Raji (cell line): ENCODE measurements around the gene GLI2.

Experiments used
- POLR2A ChIP-seq: IDR thresholded peaks from 2 replicates; pipeline ENCODE4 v1.6.1; 2011; ENCODE audit warnings: low read depth, low read length, control low read depth; ENCODE audit not compliant: insufficient read depth

Gene GLI2

DNA sequence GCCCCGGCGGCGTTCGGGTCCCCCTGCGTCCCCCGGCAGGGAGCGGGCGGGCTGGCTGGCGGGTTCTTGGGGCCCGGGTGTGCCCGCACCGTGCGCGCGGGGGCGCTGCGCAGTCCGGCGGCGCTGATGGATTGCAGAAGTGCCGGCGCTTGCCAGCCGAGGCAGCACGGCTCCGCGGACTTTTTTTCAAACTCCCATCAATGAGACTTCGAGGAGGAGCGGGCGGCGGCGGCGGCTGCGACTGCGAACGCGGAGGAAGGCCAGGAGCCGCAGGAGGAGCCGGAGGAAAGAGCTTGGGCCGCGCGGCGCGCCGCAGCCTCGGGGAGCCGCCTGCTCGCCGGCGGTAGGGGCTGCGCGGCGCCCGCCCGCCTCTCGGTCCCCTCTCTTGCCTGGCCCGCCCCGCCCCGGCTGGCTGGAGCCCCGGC, at the start of gene GLI2:
Gene GLI2 (plus strand): TSS at position 123 of the 425 bp plus-strand sequence. CDS start 61,453 bp downstream, outside the sequence.
- TF ChIP-seq POLR2A = no peak

DNA sequence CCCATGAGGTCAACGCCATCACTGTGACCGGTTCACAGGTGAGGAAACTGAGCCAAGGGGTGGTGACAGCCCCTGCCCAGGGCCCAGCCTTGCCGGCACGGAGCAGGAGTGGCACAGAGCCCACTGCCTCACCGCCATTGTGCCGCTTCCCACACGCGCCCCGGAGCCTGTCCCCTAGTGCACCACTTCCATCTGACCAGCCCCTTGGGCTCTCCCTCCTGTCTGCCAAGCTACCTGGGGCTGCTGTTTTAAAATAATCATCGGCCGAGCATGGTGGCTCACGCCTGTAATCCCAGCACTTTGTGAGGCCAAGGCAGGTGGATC, 49.7 kb upstream of the GLI2 start:
- no peak for TF ChIP-seq POLR2A

- TF ChIP-seq POLR2A = no peak
These were observed 49.0 kb upstream of the GLI2 start for GRCh38 chr2:120686511-120687168.

DNA sequence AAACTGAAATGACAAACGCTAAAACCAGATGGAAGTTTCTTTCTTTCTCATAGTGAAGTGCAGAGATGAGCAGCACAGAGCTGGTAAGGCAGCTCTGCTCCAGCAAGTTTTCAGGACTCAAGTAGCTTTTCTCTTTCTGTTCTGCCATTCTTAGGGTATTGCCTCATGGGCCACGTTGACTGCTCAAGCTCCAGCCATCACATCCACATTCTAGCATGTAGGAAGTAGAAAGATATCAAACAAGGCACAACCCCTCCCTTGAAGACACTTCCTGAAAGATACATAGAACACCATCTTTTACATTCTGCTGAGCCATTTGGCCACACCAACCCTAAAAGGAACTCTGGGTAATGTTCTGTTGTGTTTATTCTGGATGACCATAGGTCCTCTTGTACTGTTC, 48.5 kb upstream of the GLI2 start:
- TF ChIP-seq POLR2A = no peak

DNA sequence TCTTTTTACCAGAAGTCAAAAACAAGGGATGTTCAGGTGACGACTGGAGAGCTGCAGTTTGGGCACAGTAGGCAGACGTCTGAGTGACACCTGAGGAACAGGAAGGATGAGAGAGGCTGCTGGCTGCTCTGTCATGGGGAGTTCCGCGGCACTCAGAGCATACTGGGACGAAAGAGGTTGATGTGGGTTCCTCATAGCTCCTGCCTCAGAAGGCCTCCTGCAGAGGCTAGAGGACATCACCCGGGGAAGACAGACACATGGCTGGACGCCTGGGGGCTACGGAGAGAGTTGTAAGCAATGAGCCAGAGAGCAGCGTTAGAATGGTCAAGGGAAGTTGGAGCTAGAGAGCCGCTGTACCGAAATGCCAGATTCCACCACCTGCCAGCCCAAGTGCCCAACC, 45.1 kb upstream of the GLI2 start:
- TF ChIP-seq POLR2A = no peak

DNA sequence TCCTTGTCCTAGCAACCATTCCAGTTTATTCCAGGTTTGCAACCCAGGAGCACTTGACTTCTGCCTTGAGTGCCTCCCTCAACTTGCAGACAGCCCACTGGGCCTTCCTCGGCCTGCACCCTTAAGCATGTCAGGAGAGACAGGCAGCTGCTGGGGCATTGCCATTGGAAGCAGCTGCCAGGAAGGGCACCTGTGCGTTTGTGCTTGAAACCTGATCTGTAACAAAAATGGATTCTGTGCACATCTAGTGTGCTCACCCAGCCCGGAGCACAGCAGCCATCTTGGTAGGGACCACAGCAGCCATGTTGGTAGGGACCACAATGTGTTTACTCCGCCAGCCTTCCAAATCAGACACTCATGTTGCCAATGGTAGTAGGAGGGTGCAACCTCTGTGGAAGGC, 44.3 kb upstream of the GLI2 start:
- TF ChIP-seq POLR2A = no peak

DNA sequence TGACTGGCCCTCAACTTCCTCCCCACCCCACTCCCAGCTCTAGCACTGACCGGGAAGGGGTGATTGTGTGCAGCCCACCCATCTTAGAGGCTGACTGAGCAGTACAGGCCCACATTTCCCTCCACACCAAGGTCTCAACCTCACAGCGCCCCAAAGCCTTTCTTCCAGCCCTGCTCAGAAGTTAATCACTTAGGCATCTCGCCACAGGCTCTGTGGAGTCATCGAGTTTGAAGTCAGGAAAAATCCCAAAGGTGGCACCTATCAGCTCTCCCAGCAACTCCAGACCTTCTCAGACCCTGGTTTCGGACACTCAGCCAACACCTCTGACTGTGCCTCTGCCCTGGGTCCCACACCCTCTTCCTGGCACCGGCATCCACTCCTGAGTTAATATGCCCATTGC, 43.0 kb upstream of the GLI2 start:
- no peak for TF ChIP-seq POLR2A

- no peak for TF ChIP-seq POLR2A
These were observed 42.5 kb upstream of the GLI2 start for GRCh38 chr2:120693121-120693520.

- no peak for TF ChIP-seq POLR2A
These were observed 41.6 kb upstream of the GLI2 start for GRCh38 chr2:120694034-120694433.

DNA sequence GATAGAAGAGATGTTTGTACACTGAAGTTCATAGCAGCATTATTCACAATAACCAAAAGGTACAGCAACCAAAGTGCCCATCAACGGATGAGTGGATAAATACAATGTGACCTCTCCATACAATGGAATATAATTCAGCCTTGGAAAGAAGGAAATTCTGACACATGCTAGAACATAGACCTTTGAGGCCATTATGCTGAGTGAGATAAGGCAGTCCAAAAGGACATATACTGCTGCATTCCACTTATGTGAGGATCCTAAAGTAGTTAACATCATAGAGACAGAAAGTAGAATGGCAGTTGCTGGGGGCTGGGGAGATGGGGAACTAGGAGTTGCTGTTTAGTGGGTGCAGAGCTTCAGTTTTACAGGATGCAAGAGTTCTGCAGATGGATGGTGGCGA, 38.2 kb upstream of the GLI2 start:
- no peak for TF ChIP-seq POLR2A

GRCh38 chr2:120699292-120699691, 36.4 kb upstream of the GLI2 start:
- no peak for TF ChIP-seq POLR2A

GRCh38 chr2:120700659-120701058, 35.0 kb upstream of the GLI2 start:
- no peak for TF ChIP-seq POLR2A

DNA sequence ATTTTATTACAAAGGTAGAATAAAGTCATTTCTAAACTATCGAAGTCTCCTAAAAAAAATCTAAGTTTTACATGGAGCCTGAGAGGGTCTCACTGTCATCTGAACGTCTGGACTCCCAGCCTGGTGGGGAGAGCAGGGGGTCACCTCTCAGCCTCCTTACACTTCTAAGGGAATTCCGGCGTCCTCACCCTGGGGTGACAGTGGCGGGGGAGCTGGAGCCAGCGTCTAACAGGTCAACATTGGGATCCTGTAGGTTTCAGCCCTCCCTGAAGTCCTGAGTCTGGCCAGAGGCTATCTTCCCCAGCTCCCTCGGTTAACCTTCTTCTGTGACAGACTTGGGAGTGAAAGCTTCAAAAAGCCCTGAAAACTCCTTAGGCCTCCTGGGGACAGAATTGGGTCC, 34.6 kb upstream of the GLI2 start:
- no peak for TF ChIP-seq POLR2A

- no peak for TF ChIP-seq POLR2A
These were observed 34.2 kb upstream of the GLI2 start for GRCh38 chr2:120701499-120701898.

- TF ChIP-seq POLR2A = no peak
These were observed 33.6 kb upstream of the GLI2 start for GRCh38 chr2:120702061-120702460.

DNA sequence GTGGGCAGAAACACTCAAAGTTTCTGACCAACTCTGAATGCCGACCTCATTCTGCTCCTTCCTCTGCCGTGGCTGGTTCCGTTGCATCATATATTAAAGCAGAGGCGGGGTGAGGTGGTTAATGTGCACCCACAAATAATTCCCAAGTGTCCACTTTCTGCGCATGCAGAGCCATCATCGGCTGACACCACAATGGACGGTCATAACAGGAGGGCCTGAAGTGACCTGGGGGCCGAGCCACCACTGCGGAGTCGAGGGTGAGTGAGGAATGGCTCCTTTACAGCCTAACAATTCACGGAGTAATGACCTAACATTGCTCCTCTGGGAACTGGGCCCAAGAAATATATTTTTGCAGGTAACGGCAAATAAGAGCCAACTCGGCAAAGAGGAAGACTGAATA, 32.9 kb upstream of the GLI2 start:
- no peak for TF ChIP-seq POLR2A

DNA sequence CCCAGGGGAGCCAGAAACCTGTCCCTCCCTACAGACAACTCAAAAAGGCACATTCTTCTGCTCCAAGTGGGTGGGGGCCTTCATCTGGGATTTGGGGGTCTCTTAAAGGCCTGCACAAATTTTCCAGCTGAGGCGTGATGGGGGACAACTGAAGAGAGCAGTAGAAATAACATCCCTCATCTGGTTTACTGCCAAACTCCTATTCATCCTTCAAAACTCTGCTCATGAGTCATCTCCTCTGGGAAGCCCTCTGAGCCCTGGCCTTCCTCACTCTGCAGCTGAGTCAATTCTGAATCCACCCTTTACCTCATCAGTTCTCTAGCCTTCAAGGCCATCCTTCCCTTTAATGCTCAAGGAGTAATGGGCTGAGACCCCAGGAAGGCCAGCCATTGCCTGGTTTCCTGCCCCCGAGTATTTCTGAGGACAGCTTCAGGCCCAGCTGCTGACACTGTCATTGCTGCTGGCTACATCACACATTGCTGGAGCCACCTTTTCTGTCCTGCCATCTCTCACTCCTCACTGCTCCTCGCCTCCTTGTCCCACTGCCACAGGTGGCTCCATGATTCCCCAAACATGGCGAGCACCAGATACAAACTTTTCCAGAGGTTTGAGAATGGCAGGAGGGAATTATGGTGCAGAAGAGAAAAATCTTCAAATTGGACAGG, 32.2 kb upstream of the GLI2 start:
- no peak for TF ChIP-seq POLR2A

GRCh38 chr2:120704696-120705095, 31.0 kb upstream of the GLI2 start:
- no peak for TF ChIP-seq POLR2A

DNA sequence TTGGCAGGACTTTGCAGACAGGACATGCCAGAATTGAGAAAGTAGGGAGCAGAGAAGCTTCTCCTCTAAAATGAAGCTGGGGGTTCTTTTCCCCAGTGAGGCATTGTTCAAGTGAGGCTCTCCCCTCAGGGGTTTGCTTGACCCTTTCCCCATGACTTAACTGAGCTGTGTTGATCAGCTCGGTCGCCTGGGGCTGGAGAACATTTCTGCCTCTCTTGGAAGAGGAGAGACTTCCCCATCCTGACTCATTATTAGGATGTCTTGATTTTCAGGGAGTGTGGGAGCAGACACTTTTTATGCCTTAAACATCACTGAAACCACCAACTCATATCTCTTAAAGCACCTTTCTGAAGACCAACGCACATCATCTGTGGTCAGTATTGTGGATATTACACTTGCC, 27.9 kb upstream of the GLI2 start:
- no peak for TF ChIP-seq POLR2A
